Muscle of arm (tissue), 12 donors: ENCODE measurements around the gene BCAR3. TPM values are rescaled to one million over a fixed set of nuclear protein-coding genes. Genes with fewer than 3 reads are reported as not detected.
"Not testable (repeated sequence)": the region's sequence is repeated elsewhere in the genome, so short reads cannot be mapped to it uniquely, and the experiment has no call there.

ENCODE experiments used
- DNase-seq: peaks from one replicate; pipeline ENCODE4 v3.0.0-alpha.2; 2013
- polyA plus RNA-seq, 12 donors: library from polyadenylated mRNA; unstranded; fragments of 120-200 nt; gene quantifications; one replicate each; pipeline ENCODE4 v1.2.1, GENCODE V29; 2013; ENCODE audit not compliant: insufficient read length in 12 of 12

Gene BCAR3
- polyA plus RNA-seq, 12 donors: 14.7 to 23.5 (median 17.7) TPM; not detected in 1

DNA sequence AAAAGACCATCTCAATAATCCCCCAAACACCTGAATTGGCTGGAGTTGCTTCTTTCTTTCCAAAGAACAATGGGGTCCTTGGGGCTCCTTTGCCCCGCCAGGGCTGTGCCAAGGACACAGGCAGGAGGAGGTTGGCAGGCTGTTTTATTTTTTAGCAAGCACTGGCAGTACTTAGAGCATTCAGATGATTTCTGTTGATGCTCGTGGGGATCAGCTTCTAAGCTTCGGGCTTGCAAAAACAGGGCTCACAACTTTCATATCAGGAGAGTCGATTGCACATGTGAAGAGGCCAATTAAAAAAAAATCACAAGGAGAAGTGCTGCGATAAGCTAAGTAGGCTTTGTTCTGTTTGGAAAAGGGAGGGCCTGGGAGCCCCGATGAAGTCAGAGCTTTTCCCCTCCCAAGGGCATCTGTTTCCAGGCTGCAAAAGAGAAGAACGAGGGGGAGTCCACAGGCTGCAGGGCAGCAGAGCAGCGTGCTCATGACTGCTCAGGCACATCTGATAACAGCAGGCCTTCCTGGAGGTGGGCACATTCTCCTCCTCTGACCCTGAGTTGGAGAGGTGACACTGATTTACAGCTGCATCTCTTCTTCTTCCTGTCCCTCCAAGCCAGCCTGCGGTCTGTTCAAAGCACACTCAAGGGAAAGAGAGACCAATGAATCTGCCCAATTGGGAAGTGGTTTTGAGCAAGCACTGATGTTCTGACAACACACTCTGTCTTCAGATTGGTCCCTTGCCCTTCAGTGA is 27.3 kb upstream of the BCAR3 start:
- no peak for DNase-seq

DNA sequence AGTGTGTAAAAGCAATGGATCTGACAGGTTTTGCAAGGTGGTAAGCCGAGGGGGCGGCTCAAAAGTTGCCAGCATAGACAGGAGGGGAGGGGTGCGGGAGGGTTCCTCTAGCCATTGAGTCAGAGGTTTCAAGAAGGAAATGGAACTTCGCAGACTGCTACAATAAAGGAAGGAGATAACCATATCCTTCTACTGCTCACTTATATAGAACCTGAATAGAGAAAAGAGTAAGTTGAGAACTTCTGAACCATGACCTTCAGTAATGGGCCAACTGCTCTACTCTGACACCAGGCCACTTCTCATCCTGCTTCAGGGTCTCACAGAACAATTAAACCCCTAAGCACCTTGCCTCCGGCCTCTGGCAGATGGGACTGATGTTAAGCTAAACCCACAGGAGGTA is 26.3 kb upstream of the BCAR3 start:
- DNase-seq: no peak

DNA sequence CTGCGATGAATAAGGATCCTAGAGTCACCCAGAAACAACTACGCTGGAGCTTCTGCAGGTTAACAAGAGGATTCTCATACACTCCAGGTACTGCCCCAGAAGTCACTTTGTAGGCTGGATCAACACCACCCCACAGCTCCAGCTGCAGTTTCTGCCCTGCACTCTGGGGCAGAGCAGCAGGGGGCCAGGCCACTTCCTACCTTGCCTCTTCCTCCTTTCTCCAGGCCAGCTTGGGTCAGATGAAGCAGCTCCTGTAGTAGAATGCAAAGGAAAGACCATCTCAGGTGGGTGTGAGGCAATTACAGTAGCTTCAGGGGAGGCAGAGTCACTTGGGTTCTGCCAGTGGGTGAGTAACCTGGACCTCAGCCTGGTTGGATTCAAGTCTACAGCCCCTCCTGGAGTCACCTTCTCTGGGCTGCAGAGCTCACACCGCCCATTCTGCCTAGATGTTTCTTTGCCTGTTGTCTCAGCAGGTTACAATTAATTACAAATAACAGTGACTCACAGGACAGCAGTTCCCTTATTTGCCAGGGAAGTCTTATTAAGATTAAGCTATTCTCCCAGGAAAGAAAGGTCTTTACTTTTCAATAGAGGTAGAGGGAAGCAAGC is 24.4 kb upstream of the BCAR3 start:
- DNase-seq: no peak

DNA sequence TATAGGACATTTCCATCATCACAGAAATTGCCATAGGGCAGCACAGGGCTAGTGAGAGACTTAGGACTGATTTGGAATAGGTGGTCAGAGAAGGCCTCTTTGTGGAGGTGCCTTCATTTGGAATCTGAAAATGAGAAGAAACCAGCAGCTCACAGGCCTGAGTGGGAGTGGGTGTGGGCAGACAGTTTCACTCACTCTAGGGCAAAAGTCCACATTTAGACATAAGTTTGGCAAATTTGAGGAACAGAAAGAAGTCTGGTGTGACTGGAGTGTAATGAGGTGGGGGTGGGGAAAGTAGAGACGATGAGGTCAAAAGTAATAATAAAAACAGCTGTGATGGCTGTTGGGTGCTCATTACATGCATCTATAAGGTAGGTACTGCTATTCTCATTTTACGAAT is 22.4 kb upstream of the BCAR3 start:
- no peak for DNase-seq

DNA sequence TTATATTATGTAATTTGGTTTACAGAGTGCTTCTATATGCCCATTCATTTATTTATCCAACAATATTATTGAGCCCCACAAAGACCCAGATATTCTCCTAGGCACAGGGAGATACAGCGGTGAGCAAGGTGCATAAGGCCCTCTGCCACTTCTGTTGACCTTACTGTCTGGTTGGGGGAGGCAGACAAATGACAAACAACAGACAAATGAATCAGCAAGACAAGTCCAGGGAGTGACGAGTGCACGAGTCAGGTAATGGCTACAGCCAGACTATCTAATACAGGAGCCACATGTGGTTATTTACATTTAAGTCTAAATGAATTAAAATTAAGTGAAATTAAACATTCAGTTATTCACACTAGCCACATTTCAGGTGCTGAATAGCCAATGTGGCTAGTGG is 22.0 kb upstream of the BCAR3 start:
- no peak for DNase-seq

DNA sequence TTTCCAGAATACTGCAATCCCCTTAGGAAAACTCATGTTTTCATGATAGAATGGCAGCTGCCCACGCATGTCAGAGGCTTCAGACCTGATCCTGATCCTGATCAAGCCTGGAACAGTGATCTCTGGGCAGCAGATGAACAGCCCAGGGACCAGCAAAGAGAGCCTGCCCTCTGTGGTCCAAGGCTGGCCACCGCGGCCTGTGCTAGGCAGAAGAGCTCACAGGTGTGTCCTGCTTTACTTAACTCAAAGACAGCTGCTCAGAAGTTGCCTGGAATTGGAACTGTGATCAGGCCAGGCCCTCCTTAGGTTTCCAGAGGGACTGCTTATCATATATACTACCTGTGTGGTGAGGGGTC is 21.2 kb upstream of the BCAR3 start:
- DNase-seq: no peak

DNA sequence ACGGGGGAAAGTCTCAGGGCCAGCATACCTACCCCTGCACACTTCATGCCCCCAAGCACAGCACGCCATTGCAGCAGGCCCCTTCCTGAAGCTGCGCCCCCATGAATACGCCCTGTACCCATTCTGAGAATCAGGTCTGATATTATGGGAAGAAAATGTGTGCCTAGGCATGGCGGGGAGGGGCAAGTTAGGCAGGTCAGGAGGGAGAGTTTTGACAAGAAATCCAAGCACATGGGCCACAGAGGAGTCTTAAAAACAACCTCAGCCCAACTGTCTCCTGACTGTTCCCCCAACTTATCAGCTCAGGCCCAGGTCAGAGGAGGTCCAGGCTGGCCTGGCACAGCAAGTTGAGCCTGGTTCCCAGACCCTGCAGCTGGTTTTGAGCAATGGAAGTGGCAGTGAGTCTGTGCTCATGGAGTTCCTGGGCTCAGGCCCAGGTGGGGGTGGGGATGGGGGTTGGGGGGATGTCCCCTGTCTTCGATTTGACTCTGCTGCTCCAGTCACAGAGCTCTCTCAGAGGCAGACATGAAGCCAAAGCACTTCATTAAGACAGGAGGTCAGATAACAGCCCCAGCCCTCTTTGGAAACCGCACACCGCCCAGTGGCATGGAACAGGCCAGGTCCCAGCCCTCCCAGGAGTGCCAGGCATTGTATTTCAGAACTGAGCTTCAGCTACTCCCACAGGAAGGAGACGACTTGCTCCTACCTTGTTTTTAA is 20.6 kb upstream of the BCAR3 start:
- no peak for DNase-seq

DNA sequence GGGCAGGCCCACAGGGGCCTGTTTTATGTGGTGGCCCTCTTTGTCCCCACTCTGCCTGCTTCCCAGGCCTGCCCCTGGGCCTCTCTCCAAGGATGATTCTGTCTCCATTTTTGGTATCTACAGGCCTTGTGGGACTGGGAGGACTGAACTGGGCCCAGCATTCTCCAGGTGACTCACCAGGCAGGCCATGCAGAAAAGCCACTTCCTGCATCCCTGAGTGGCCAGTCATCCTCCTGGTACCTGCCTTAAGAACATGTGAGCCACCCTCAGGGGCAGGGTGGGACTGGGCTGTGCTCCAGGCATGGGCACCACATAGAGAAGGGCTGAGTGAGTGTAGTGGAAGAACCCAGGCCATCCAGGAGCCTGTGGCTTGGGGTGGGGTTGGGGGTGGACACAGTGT is 20.0 kb upstream of the BCAR3 start:
- no peak for DNase-seq

DNA sequence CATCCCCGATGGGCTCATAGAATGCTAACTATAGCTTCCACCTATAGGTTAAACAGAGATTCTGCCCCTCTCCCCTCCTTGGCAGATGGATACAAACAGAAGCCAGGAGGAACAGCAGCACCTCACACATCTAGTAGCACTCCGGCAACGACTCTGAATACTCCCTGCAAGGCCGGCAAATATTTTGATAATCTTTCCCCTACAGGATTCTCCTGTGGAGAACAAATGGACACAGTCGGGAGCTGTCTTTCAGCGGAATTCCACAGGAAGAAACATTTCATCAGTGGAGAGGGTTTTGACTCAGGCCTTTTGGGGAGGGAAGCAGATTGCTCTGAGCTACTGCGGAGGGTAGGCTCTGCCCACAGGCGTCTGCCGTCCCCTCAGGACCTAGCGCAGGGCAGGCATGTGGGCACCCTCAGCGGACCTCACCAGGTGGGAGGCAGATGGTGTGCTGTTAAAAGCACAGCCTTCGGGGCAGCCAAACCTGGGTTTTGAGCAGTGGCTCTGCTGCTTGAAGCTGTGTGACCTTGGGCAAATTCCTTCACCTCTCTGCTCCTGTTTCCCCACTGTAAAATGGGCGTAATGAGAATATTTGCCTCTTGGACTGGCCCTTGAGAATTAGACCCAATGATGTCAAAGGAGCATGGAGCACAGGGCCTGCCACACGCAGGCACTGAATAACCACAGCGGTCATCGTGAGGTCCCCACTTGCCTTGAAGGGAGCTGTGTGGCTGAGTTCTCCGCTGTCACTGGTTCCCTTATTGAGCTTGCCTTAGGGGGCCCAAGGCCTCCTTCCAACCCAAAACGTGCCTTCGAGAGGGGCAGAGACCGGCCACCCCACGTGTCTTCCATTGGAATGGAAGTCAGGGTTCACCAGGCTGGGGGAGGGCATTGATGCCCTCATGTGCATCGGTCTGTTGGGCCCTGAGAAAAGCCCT is 19.2 kb upstream of the BCAR3 start:
- no peak for DNase-seq

DNA sequence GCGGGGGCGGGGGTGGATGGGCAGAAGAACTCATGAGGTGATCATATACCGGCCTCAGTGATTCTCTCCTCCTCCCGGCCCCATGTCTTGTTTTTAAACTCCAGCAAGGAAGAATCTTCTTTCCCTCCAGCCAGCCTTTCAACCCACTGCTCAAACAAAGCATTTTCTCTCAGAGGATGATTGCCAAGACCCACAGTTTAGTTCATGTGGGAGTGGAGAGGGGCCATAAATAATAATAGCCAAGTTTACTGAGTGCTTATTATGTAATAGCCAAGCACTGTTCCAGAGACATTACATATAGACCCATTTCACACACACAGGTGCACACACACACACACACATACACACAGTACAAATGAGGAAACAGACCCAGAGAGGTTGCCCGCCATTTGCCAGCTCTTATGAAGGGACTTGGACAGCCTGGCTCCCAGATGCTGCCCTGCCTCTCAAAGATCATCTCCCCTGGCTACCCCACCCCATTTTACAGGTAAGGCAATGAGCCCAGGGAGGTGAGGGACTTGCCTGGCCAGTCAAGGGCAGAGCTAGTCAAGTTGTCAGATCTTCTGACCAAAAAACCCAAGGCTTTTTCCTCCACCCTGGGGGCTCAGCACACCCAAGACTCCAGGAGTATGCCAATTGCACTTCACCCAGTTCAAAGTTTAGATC is 18.0 kb upstream of the BCAR3 start:
- DNase-seq: no peak

DNA sequence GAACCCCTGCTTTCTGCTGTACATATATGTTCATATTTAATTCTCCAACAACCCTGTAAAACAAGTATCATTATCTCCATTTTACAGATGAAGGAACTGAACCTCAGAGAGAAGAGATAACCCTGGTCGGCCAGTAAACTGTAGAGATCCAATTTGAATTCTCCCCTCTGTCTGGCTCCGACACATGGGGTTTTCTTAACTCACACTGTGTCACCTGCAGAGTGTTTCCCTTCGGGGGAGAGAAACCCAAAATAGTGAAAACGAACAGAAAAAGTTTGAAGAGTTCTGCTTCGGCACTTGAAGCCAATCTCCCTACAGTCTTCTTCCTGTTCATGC is 17.4 kb upstream of the BCAR3 start:
- DNase-seq: no peak

DNA sequence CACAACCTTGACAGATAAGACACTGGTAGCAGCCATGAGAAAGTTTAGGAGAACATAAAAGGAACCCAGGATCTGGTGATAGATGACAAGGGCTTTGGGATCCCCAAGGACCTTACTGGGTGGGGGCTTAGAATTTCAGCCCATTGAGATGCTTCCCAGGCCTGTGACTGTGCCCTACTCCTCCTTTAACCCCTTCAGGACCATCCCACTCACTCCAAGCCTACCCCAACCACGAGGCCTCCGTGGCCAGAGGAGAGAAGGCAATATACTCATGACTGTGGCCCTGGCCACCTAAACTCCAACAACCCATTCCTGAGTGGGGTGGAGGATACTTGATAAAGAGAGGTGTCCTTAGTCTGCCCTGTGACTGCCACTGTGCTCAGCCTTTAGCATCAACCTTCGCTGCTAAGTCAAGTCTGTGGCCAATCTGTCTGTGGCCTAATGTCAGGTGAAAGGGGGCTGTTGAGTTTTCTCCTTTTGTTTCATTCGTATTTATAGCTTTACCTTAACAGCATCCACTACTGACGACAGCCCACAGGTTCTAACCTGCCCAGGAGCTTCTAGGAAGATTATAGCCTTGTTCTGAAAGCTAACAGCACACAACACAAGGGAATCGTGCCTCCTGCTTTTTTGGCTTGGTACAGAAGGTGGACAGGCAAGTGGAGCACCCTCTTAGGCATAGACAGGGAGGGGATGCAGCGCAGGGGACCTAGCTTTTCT is 16.9 kb upstream of the BCAR3 start:
- DNase-seq: no peak

DNA sequence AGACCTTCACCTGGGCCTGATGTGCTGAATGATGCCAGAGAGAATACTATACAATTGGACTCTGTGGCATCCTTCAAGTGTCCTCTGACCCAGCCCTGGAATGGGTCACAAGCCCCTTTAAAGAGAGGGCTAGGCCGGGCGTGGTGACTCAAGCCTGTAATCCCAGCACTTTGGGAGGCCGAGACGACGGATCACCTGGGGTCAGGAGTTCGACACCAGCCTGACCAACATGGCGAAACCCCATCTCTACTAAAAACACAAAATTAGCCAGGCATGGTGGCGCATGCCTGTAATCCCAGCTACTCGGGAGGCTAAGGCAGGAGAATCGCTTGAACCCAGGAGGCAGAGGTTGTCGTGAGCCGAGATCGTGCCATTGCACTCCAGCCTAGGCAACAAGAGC is 15.9 kb upstream of the BCAR3 start:
- DNase-seq: not testable (repeated sequence)

DNA sequence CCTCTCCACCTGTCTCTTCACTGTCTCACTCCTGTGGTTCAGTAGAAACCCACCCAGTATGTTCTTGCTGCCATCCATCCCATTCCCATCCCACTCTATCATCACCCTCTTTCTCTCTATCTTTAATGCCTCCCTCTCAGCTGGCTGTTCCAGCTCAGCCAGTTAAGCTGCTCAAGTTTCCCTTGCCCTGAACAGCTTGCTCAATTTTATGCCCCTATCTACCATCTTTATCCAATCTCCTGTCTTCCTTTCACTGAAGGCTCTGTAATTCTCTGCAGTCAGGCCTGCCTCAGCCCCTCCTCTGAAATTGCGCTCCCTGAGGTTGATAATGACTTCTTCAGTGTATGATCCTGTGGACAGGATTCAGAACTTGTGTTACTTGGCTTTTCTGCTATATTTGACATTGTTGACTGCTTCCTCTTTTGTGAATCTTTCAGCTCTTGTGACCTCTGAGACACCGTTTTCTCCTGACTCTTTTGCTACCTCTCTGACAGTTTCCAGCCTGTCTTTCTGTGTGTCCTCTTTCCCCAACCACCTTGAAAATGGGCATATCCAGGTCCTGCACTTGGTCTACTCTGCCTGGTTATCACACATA is 13.9 kb upstream of the BCAR3 start:
- DNase-seq: no peak

DNA sequence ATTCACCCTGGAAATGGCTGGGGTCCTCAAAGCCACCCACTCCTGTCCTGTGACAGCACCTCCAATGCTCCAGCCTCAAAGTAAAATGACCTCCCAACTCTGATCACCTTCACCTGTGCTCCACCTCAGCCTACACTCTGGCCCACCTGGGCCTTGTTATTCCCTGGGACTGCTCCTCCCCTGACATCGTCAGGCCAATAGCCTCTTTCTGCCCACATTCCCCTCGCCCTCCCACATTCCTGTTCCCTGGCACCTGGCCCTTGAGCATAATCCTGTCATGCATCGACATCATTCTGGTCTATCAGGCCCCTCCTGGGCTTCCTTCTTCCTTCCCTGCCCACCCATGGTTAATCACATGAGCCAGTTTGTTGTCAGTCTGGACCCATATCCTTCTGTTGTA is 13.2 kb upstream of the BCAR3 start:
- DNase-seq: no peak

DNA sequence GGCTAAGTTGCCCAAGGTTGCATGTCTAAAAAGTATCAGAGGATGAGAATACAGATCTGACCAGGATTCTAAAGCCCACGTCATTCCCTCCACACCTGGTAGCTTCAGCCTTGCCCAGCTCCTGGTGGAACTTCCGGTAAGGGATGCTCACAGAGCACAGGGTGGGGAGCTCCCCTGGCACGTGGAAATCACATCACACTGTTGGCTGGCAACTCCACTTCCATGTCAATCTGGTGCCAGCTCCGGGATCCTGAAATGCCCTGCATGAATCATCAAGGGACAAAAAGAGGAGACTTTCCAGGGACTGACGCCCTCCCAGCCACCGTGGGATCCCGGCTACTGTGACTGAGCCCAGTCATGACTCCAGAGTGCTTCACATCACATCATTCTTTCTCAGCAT is 12.4 kb upstream of the BCAR3 start:
- no peak for DNase-seq

DNA sequence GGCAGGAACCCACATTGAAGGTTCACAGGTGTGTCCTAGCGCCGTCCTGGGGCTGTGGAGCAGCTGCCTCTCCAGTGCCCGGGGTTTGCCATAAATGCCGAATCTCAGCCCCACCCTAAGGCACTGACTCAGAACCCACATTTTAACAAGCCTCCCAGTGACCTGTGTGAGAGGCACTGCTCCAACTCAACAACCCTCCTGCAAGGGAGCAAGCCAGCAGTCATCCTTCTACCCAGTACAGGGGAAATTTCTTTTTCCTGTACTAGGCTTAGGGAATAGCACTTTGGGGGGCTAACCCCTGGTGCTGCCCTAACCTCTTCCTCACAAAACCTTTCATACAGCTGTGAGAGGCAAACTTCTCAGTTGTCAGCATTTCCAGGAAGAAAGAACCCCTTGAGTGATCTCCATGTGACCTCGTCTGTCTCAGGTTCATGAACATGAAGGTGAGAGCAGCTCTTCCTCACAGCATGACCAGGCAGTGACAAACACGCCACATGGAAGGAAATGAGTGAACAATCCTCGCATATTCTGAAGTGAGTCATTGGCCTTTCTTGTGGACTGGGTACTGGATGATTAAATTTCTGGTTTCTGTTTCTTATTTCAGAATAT is 11.4 kb upstream of the BCAR3 start:
- DNase-seq: no peak

DNA sequence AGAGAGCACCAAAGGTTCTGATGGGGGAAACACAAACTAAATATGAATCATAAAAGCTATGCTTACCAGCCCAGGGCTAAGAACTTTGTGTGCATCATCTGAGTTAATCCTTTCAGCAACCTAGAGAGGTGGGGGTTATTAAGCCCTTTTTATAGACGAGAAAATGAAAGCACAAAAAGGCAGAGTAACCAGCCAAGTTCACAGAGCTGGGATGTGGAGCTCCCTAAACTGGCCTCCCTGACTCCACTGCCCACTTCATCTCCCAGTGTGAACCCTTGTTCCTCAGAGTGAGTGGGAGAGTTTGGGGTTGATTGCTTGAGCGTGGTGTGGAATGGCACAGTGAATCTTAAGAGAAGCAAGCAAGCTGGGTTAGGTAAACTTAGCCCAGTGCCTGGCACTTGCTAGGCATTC is 10.8 kb upstream of the BCAR3 start:
- DNase-seq: no peak

DNA sequence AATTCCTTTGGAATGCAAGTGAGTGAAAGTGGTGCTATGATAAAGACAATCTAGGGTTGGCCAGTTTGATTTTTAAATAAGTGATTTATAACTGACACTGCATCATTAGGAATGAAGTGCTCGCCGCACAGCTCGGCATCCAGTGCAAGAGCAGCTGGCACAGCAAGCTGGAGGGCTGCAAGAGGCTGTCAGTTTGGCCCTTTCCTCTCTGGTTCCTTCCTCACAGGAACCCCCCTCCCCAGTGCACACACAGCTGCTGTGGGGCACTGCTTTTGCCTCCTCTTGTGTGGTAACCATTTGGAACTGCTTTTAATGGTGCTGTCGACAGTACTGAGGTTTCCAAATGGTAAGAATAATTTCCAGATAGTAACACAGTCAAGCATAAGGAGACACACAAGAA is 10.4 kb upstream of the BCAR3 start:
- no peak for DNase-seq
